Heart right ventricle (tissue), 16 donors: ENCODE results near the gene RAB40A. TPM values are rescaled to one million over a fixed set of nuclear protein-coding genes. Genes with fewer than 3 reads are reported as not detected.

Experiments
- ATAC-seq, 8 donors: fragments of 200-7000 bp; cut with Tn5 transposase; one replicate each; pipeline ENCODE4 v1.9.1; 2020; ENCODE audit warnings: mild to moderate bottlenecking in 8 of 8, moderate library complexity in 8 of 8, moderate number of reproducible peaks in 1 of 8
- DNase-seq, 2 donors: peaks; one replicate each; pipeline ENCODE4 v3.0.0-alpha.2; 2020
- H3K27ac ChIP-seq, 10 donors: fragments of 200-600 bp; sonication (generic) in 2 of 10; one replicate each; pipeline versions ENCODE4 v1.5.0 to v1.8.0; 2020 to 2022; ENCODE audit warnings: mild to moderate bottlenecking in 3 of 10
- H3K27me3 ChIP-seq, 7 donors: fragments of 200-600 bp; one replicate each; pipeline ENCODE4 v1.8.0; 2021 to 2022; ENCODE audit warnings: mild to moderate bottlenecking in 2 of 7
- H3K36me3 ChIP-seq, 9 donors: fragments of 200-600 bp; sonication (generic) in 1 of 9; one replicate each; pipeline versions ENCODE4 v1.5.0 to v1.8.0; 2020 to 2022; ENCODE audit warnings: mild to moderate bottlenecking in 2 of 9
- H3K4me1 ChIP-seq, 9 donors: fragments of 200-600 bp; sonication (generic) in 1 of 9; one replicate each; pipeline versions ENCODE4 v1.5.0 to v1.8.0; 2020 to 2022; ENCODE audit warnings: mild to moderate bottlenecking in 4 of 9
- H3K4me3 ChIP-seq, 10 donors: fragments of 200-600 bp; sonication (generic) in 2 of 10; one replicate each; pipeline versions ENCODE4 v1.5.0 to v1.8.0; 2020 to 2022; ENCODE audit warnings: mild to moderate bottlenecking in 7 of 10, moderate library complexity in 2 of 10
- H3K9me3 ChIP-seq, 11 donors: fragments of 200-600 bp in 10 of 11; sonication (generic) in 2 of 11; one replicate each; pipeline versions ENCODE4 v1.5.0 to v1.8.0; 2013 to 2022; ENCODE audit warnings: mild to moderate bottlenecking in 2 of 11, control low read depth in 1 of 11, moderate library complexity in 1 of 11
- WGBS, 2 donors: extraction: QIAGEN DNeasy Blood & Tissue Kit; methylation state at CpG; one replicate each; pipeline ENCODE4 v1.1.7; 2013; ENCODE audit warnings: inconsistent platforms in 1 of 2; 5-methylcytosine and 5-hydroxymethylcytosine counted together
- intact Hi-C, 10 donors: fragments of 100-400 bp; cut with DNase I; formaldehyde crosslinking; loops; one replicate each; pipeline versions ENCODE4 v1.11.1 to v1.14.2; 2022
- polyA plus RNA-seq, 2 donors: library from polyadenylated mRNA; stranded (reverse); fragments of 200-250 nt; gene quantifications; one replicate each; pipeline ENCODE4 v1.2.3, GENCODE V29; 2013
- total RNA-seq, 10 donors: library from RNA; stranded (reverse); fragmentation: NEBNext Ultra II Directional in 3 of 10; extraction: Animal tissue kit (Norgen Biotek cat#: 25700) in 3 of 10; gene quantifications; one replicate each; pipeline versions ENCODE4 v1.2.1 to v1.2.4, GENCODE V29; 2021 to 2023
- TF ChIP-seq, protein P1 (sequence below), 9 donors: fragments of 200-600 bp; sonication (generic) in 2 of 9; IDR thresholded peaks; one replicate each; pipeline versions ENCODE4 v1.5.0 to v1.8.0; 2021 to 2022; ENCODE audit warnings: antibody characterized with exemption in 9 of 9, mild to moderate bottlenecking in 5 of 9, moderate library complexity in 1 of 9
- donor health status: Arrhythmogenic right ventricular cardiomyopathy.
- donor health status: ischemic (EF 13 %, LVEDD 7.1; RV severe dilation, severe dysfunction).
- donor health status: healthy with polysubstance abuse.
- donor health status: DM: no; HTN: yes; CAD: no.
- donor health status: DM: no; HTN: no; CAD: no.
- donor health status: ischemic (EF 25% LVEDD 6.9; RV normal size, moderate dysfunction).
- donor health status: ischemic (EF 25% LVEDD 5.7; RV mildly dilated, moderate dysfunction).
- donor health status: healthy.
- donor health status: DM: yes; HTN: yes; CAD: no.
- donor health status: Ischemic cardiomyopathy.
- donor health status: ischemic (EF 35%, LVEDD 5.7; RV mildly dilated, moderate dysfunction).
- donor health status: nonischemic (EF 11% LVEDD 7.7; RV severe dilation, severe dysfunction).
- donor health status: DM: yes; HTN: yes; CAD: no.
- donor health status: PGD.
- donor health status: ischemic (EF 29% LVEDD 5.4; RV normal size, mild dysfunction).
- donor health status: nonischemic (EF 23%, LVEDD 6.1; RV moderate dilation, normal function).

Gene RAB40A
- total and polyA plus RNA-seq, 12 donors: 0.04 to 0.44 (median 0.26) TPM; not detected in 4

- no peak overlapping the region for H3K27ac ChIP-seq
- intact Hi-C loops: no loop called here
- no peak for DNase-seq
- peaks cover 0 to 40% (median 0%) of the 10 kb centered on the region in 7 donors for H3K27me3 ChIP-seq
- 93 to 95% methylated on average over 6 of the region's 6 CpGs for WGBS, 2 donors
- H3K4me3 ChIP-seq: no peak overlapping the region
- H3K9me3 ChIP-seq: peaks cover 0 to 4% (median 0%) of the 10 kb centered on the region in 11 donors
- TF ChIP-seq, protein P1, sequence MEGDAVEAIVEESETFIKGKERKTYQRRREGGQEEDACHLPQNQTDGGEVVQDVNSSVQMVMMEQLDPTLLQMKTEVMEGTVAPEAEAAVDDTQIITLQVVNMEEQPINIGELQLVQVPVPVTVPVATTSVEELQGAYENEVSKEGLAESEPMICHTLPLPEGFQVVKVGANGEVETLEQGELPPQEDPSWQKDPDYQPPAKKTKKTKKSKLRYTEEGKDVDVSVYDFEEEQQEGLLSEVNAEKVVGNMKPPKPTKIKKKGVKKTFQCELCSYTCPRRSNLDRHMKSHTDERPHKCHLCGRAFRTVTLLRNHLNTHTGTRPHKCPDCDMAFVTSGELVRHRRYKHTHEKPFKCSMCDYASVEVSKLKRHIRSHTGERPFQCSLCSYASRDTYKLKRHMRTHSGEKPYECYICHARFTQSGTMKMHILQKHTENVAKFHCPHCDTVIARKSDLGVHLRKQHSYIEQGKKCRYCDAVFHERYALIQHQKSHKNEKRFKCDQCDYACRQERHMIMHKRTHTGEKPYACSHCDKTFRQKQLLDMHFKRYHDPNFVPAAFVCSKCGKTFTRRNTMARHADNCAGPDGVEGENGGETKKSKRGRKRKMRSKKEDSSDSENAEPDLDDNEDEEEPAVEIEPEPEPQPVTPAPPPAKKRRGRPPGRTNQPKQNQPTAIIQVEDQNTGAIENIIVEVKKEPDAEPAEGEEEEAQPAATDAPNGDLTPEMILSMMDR (IDR thresholded peaks at IDR 0.05): no peak
- no peaks in the 10 kb centered on the region for H3K4me1 ChIP-seq
- ATAC-seq: no peak
- H3K36me3 ChIP-seq: no peaks in the 10 kb centered on the region
These were observed 9.3 kb downstream of the RAB40A start for GRCh38 chrX:103510031-103510430.

DNA sequence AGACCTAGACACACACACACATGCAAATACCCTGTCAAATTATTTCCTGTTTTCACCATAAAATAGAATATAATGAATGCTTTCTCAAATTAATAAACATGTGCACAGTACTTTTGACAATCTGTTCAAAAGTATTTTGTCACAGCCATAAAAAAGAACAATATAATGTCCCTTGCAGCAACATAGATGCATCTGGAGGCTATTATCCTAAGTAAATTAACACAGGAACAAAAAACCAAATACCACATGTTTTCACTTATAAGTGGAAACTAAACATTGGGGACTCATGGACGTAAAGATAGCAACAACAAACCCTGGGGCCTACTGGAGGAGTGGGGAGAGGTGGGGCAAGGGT, 15.5 kb downstream of the RAB40A start:
- Histone ChIP-seq H3K9me3 (no peaks in the 10 kb centered on the region), H3K27ac (no peak overlapping the region), H3K4me3 (no peak overlapping the region), H3K36me3 (no peaks in the 10 kb centered on the region), H3K27me3 (peaks cover 0 to 27% (median 0%) of the 10 kb centered on the region in 7 donors), H3K4me1 (no peaks in the 10 kb centered on the region)
- DNase-seq: no peak
- 62 to 81% methylated on average over 1 of the region's 1 CpG for WGBS, 2 donors
- TF ChIP-seq, protein P1 (IDR thresholded peaks at IDR 0.05): no peak
- intact Hi-C loops: no loop called here
- ATAC-seq: no peak

GRCh38 chrX:103503163-103503852, 16.0 kb downstream of the RAB40A start:
- Histone ChIP-seq H3K27ac (no peak overlapping the region), H3K27me3 (peaks cover 0 to 23% (median 0%) of the 10 kb centered on the region in 7 donors), H3K9me3 (no peaks in the 10 kb centered on the region), H3K4me1 (no peaks in the 10 kb centered on the region), H3K36me3 (no peaks in the 10 kb centered on the region), H3K4me3 (no peak overlapping the region)
- WGBS, 2 donors: 66 to 72% methylated on average over 8 of the region's 8 CpGs
- intact Hi-C loops: no loop called here
- ATAC-seq (no peak), DNase-seq (no peak)
- TF ChIP-seq, protein P1 (IDR thresholded peaks at IDR 0.05): no peak

GRCh38 chrX:103498786-103499185, 20.5 kb downstream of the RAB40A start:
- DNase-seq (no peak), ATAC-seq (no peak)
- Histone ChIP-seq H3K4me3 (no peak overlapping the region), H3K9me3 (no peaks in the 10 kb centered on the region), H3K36me3 (no peaks in the 10 kb centered on the region), H3K27me3 (peaks cover 0 to 22% (median 0%) of the 10 kb centered on the region in 7 donors), H3K27ac (no peak overlapping the region), H3K4me1 (no peaks in the 10 kb centered on the region)
- WGBS, 2 donors: 89 to 90% methylated on average over 5 of the region's 5 CpGs
- intact Hi-C loops: no loop called here
- TF ChIP-seq, protein P1 (IDR thresholded peaks at IDR 0.05): no peak
